K562 (cell line): ENCODE measurements around the gene FCRL3. TPM values are rescaled to one million over a fixed set of nuclear protein-coding genes. Genes with fewer than 3 reads are reported as not detected.

Experiments used
- ATAC-seq: fragments of 200-7000 bp; cut with Tn5 transposase; 3 replicates; pipeline ENCODE4 v1.9.1; 2020; ENCODE audit warnings: moderate library complexity
- BruUV-seq: library from RNA; stranded (reverse); fragments of 400-500 nt; replicated peaks from 2 replicates; lab custom pipeline; 2021; lab: Mats Ljungman, UMichigan
- CTCF ChIA-PET: fragments of 300-600 bp; formaldehyde crosslinking; extraction: SDS; loops from one replicate; lab custom pipeline; 2021; ENCODE audit warnings: low intra/inter-chr PET ratio; lab: Yijun Ruan, JAX
- POLR2A ChIA-PET: fragments of 300-600, 350-650 bp; sonication (Branson Sonifier 250); formaldehyde crosslinking; extraction: SDS; loops from one replicate; lab custom pipeline; 2021; ENCODE audit warnings: antibody characterized with exemption, inconsistent platforms; lab: Yijun Ruan, JAX
- DNase-seq, 4 experiments: peaks; one replicate each; pipeline versions ENCODE4 v3.0.0 to v3.0.0-alpha.2; 2011 to 2018; ENCODE audit warnings: low spot score in 3 of 4, mixed read lengths in 3 of 4; ENCODE audit errors: extremely low read depth in 1 of 4
- FAIRE-seq: peaks from 2 replicates; lab custom pipeline; 2011; peaks lifted over from hg19 to GRCh38; lab: Jason Lieb, UNC
- H2AFZ ChIP-seq: 2 replicates; pipeline ENCODE4 v1.6.0; 2011; ENCODE audit warnings: low read depth, low read length, control low read depth, inconsistent platforms
- H3K27ac ChIP-seq: fragments of 200-600 bp; 3 replicates; pipeline ENCODE4 v1.8.0; 2011; ENCODE audit warnings: low read depth, mild to moderate bottlenecking, control low read depth, inconsistent platforms, low read length, moderate library complexity, mixed read lengths; ENCODE audit errors: extremely low read depth
- H3K27me3 ChIP-seq, 2 experiments: fragments of 300-600 bp in 1 of 2; 2 replicates in 1 of 2; 3 replicates in 1 of 2; pipeline versions ENCODE4 v1.6.0 to v1.8.0; 2011; ENCODE audit warnings: inconsistent platforms in 2 of 2, low read length in 2 of 2, mild to moderate bottlenecking in 1 of 2, mixed read lengths in 1 of 2, moderate library complexity in 1 of 2; ENCODE audit not compliant: control insufficient read depth in 2 of 2, insufficient read depth in 2 of 2
- H3K36me3 ChIP-seq: fragments of 300-600 bp; 3 replicates; pipeline ENCODE4 v1.8.0; 2011; ENCODE audit warnings: mild to moderate bottlenecking, low read length, inconsistent platforms; ENCODE audit not compliant: control insufficient read depth, insufficient read depth
- H3K4me1 ChIP-seq, 2 experiments: fragments of 200-600 bp in 1 of 2; replicated peaks in 1 of 2; 2 replicates in 1 of 2; 3 replicates in 1 of 2; pipeline versions ENCODE4 v1.5.1 to v1.8.0; 2011; ENCODE audit warnings: inconsistent platforms in 2 of 2, low read length in 2 of 2, mild to moderate bottlenecking in 1 of 2, mixed read lengths in 1 of 2, moderate library complexity in 1 of 2; ENCODE audit not compliant: control insufficient read depth in 2 of 2, insufficient read depth in 2 of 2
- H3K4me2 ChIP-seq: 2 replicates; pipeline ENCODE4 v1.6.1; 2011; ENCODE audit warnings: low read length, control low read depth, inconsistent platforms, mixed read lengths; ENCODE audit not compliant: insufficient read depth
- H3K4me3 ChIP-seq: fragments of 200-600 bp; sonication (generic), shearing (Covaris generic); 2 replicates; pipeline ENCODE4 v1.5.1; 2016; ENCODE audit warnings: control low read depth, inconsistent platforms
- H3K79me2 ChIP-seq: fragments of 200-600 bp; 3 replicates; pipeline ENCODE4 v1.8.0; 2011; ENCODE audit warnings: low read length, inconsistent platforms; ENCODE audit not compliant: control insufficient read depth, insufficient read depth
- H3K9ac ChIP-seq, 2 experiments: 2 replicates each; pipeline versions ENCODE4 v1.6.0 to v1.6.1; 2011; ENCODE audit warnings: low read depth in 2 of 2, low read length in 2 of 2, control low read depth in 1 of 2, inconsistent platforms in 1 of 2, mild to moderate bottlenecking in 1 of 2, mixed read lengths in 1 of 2; ENCODE audit not compliant: insufficient read depth in 1 of 2
- H3K9me1 ChIP-seq: one replicate; pipeline ENCODE4 v1.6.0; 2011; ENCODE audit warnings: inconsistent platforms, mild to moderate bottlenecking, low read length, moderate library complexity; ENCODE audit not compliant: control insufficient read depth, insufficient read depth
- H3K9me3 ChIP-seq: replicated peaks from 2 replicates; pipeline ENCODE4 v1.5.1; 2011; ENCODE audit warnings: low read depth, low read length, inconsistent platforms; ENCODE audit not compliant: control insufficient read depth, insufficient read depth
- H4K20me1 ChIP-seq: replicated peaks from 2 replicates; pipeline ENCODE4 v1.6.1; 2011; ENCODE audit warnings: low read length, inconsistent platforms, mixed read lengths; ENCODE audit not compliant: control insufficient read depth, insufficient read depth
- EHMT2 ChIP-seq: fragments of 450-650 bp; IDR thresholded peaks from 2 replicates; pipeline ENCODE4 v1.6.1; 2018; ENCODE audit warnings: antibody characterized with exemption
- FOXA1 ChIP-seq: fragments of 450-650 bp; IDR thresholded peaks from 2 replicates; pipeline ENCODE4 v1.6.1; 2016; ENCODE audit warnings: mild to moderate bottlenecking, borderline replicate concordance
- FOXJ2 ChIP-seq: fragments of 200-800 bp; sonication (Bioruptor generic); IDR thresholded peaks from 2 replicates; pipeline ENCODE4 v1.6.1; 2016; ENCODE audit warnings: missing genetic modification characterization, missing compliant biosample characterization
- HDGF ChIP-seq: fragments of 450-650 bp; IDR thresholded peaks from 2 replicates; pipeline ENCODE4 v1.6.1; 2016
- MCM2 ChIP-seq: fragments of 450-650 bp; IDR thresholded peaks from 2 replicates; pipeline ENCODE4 v1.6.1; 2017; ENCODE audit warnings: low read depth, mild to moderate bottlenecking
- NEUROD1 ChIP-seq: fragments of 150-350 bp; IDR thresholded peaks from 2 replicates; pipeline ENCODE4 v1.6.1; 2014; ENCODE audit warnings: borderline replicate concordance, low read length, low read depth; ENCODE audit not compliant: partially characterized antibody
- NFIX ChIP-seq: fragments of 250-450 bp; sonication (Bioruptor Pico); IDR thresholded peaks from 2 replicates; pipeline ENCODE4 v1.4.0; 2020; ENCODE audit warnings: low read depth, mild to moderate bottlenecking, moderate library complexity
- SMARCA5 ChIP-seq: fragments of 450-650 bp; IDR thresholded peaks from 2 replicates; pipeline ENCODE4 v1.6.1; 2016
- ZKSCAN1 ChIP-seq: fragments of 150-350 bp; IDR thresholded peaks from 2 replicates; pipeline ENCODE4 v1.6.1; 2016; ENCODE audit warnings: low read depth, low read length
- ZNF57 ChIP-seq: fragments of 450-650 bp; formaldehyde crosslinking; IDR thresholded peaks from 2 replicates; pipeline ENCODE4 v1.4.0; 2020; ENCODE audit warnings: mild to moderate bottlenecking, moderate library complexity
- ZSCAN29 ChIP-seq: fragments of 450-650 bp; IDR thresholded peaks from 2 replicates; pipeline ENCODE4 v1.6.1; 2017
- WGBS: fragments of 100-300 bp; shearing (Covaris generic); methylation state at CpG from one replicate; pipeline ENCODE4 v1.1.6; 2016; ENCODE audit warnings: low coverage, mixed read lengths; ENCODE audit not compliant: insufficient coverage; ENCODE audit errors: missing lambda C conversion rate; 5-methylcytosine and 5-hydroxymethylcytosine counted together
- in situ Hi-C: fragments of 300-500 bp; cut with MboI; formaldehyde crosslinking; loops from 4 replicates; pipeline ENCODE4 v1.15.0; 2018; ENCODE audit warnings: inconsistent platforms, mixed read lengths
- intact Hi-C: fragments of 100-400 bp; cut with micrococcal nuclease; formaldehyde crosslinking; loops from 2 replicates; pipeline ENCODE4 v1.14.2; 2022
- polyA plus RNA-seq, 8 experiments: library from polyadenylated mRNA; depleted of rRNA in 4 of 8; stranded (reverse) in 5 of 8; unstranded in 3 of 8; fragments of >200 nt; fragmentation: Nextera tagmentation in 2 of 8; fragmentation: Illumina TruSeq in 1 of 8; extraction: Ambion mirVana in 2 of 8; extraction: Trizol in 1 of 8; gene quantifications; 2 replicates each; pipeline versions ENCODE4 v1.2.1 to v1.2.3, GENCODE V29; 2011 to 2014; ENCODE audit warnings: inconsistent platforms in 1 of 8, missing spikeins in 1 of 8
- total RNA-seq, 7 experiments: library from RNA; depleted of rRNA in 6 of 7; stranded (reverse); fragments of >200 nt in 6 of 7; fragmentation: Illumina TruSeq in 2 of 7; extraction: Trizol in 2 of 7; gene quantifications; 2 replicates each; pipeline versions ENCODE4 v1.2.1 to v1.2.3, GENCODE V29; 2011 to 2021; ENCODE audit warnings: low replicate concordance in 1 of 7
- TF ChIP-seq, protein P1 (sequence below): IDR thresholded peaks from 2 replicates; pipeline ENCODE4 v1.6.1; 2011; ENCODE audit warnings: borderline replicate concordance, low read depth, mild to moderate bottlenecking, moderate library complexity, low read length; ENCODE audit not compliant: insufficient read depth, poor library complexity, severe bottlenecking
- TF ChIP-seq, protein P2 (sequence below): fragments of 250-450 bp; sonication (Bioruptor Pico); IDR thresholded peaks from 2 replicates; pipeline ENCODE4 v1.4.0; 2020; ENCODE audit warnings: mild to moderate bottlenecking, moderate library complexity, borderline replicate concordance
- TF ChIP-seq, protein P3 (sequence below): fragments of 450-650 bp; formaldehyde crosslinking; IDR thresholded peaks from 2 replicates; pipeline ENCODE4 v1.4.0; 2022; ENCODE audit warnings: mild to moderate bottlenecking, moderate library complexity
- TF ChIP-seq, protein P4 (sequence below): IDR thresholded peaks from 2 replicates; pipeline ENCODE4 v1.6.1; 2016; ENCODE audit warnings: missing genetic modification characterization, missing compliant biosample characterization

The FCRL3 gene
- total and polyA plus RNA-seq, 9 of the 15 experiments (the other 6 are each of a cell fraction or from before 2014, with no cell fraction given): not detected

DNA sequence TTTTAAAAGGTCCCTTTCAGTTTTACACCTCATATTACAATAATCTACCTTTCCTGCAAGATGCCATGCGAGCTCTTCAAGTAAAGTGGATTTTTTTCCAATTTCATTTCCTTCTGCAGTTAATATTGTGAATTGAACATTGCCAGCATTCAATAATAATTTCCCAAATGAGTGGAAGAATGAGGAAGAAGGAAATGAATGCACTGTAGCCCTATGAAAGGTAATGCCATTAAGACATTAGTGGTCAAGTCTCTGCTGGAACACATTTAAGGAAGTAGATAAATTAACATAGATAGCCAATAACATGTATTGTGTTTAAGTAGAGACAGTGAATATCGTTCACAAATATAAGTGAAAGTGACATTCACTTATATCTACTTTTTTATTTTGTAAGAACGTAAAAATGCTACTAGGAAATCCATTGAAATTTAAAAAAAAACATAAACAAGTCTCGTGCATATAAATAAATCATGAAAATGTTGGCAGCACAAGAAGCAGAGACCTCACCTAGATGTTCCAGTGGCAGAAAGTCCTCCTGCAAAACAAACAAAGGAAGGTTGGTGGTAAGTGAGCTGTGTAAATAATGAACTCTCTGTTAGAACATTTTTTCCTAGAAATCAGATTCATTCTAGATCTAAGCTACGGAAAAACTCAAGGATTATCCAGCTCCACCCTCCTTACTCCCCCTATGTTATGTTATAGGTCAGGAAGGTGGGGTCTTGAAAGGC is 17.7 kb downstream of the FCRL3 start:
- no peak for FAIRE-seq
- WGBS: 0% methylated on average over 5 of the region's 5 CpGs
- Histone ChIP-seq H2AFZ (no peak overlapping the region), H3K9me1 (no peaks in the 10 kb centered on the region), H3K9ac (no peak overlapping the region), H3K4me1 (no peaks in the 10 kb centered on the region), H3K4me3 (no peak overlapping the region), H3K9me3 (no peaks in the 10 kb centered on the region), H3K27me3 (no peaks in the 10 kb centered on the region), H3K4me2 (no peak overlapping the region), H3K79me2 (no peaks in the 10 kb centered on the region), H3K27ac (no peak overlapping the region), H3K36me3 (no peaks in the 10 kb centered on the region), H4K20me1 (no peaks in the 10 kb centered on the region)
- in situ Hi-C loops: no loop called here
- ChIA-PET CTCF (no interaction called here), POLR2A (no interaction called here)
- BruUV-seq: no TSS peak
- no peak for DNase-seq
- ATAC-seq: no peak
- intact Hi-C loops: no loop called here
- no peak for TF ChIP-seq FOXJ2 (tag)
- TF ChIP-seq, protein P1, sequence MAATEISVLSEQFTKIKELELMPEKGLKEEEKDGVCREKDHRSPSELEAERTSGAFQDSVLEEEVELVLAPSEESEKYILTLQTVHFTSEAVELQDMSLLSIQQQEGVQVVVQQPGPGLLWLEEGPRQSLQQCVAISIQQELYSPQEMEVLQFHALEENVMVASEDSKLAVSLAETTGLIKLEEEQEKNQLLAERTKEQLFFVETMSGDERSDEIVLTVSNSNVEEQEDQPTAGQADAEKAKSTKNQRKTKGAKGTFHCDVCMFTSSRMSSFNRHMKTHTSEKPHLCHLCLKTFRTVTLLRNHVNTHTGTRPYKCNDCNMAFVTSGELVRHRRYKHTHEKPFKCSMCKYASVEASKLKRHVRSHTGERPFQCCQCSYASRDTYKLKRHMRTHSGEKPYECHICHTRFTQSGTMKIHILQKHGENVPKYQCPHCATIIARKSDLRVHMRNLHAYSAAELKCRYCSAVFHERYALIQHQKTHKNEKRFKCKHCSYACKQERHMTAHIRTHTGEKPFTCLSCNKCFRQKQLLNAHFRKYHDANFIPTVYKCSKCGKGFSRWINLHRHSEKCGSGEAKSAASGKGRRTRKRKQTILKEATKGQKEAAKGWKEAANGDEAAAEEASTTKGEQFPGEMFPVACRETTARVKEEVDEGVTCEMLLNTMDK: no peak
- no peak for TF ChIP-seq MCM2
- TF ChIP-seq ZKSCAN1: no peak
- no peak for TF ChIP-seq NEUROD1
- no peak for TF ChIP-seq EHMT2
- TF ChIP-seq ZSCAN29: no peak
- TF ChIP-seq HDGF: no peak
- TF ChIP-seq ZNF57 (CRISPR knock-in tag): no peak
- TF ChIP-seq, protein P2, sequence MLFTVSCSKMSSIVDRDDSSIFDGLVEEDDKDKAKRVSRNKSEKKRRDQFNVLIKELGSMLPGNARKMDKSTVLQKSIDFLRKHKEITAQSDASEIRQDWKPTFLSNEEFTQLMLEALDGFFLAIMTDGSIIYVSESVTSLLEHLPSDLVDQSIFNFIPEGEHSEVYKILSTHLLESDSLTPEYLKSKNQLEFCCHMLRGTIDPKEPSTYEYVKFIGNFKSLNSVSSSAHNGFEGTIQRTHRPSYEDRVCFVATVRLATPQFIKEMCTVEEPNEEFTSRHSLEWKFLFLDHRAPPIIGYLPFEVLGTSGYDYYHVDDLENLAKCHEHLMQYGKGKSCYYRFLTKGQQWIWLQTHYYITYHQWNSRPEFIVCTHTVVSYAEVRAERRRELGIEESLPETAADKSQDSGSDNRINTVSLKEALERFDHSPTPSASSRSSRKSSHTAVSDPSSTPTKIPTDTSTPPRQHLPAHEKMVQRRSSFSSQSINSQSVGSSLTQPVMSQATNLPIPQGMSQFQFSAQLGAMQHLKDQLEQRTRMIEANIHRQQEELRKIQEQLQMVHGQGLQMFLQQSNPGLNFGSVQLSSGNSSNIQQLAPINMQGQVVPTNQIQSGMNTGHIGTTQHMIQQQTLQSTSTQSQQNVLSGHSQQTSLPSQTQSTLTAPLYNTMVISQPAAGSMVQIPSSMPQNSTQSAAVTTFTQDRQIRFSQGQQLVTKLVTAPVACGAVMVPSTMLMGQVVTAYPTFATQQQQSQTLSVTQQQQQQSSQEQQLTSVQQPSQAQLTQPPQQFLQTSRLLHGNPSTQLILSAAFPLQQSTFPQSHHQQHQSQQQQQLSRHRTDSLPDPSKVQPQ (CRISPR knock-in tag): no peak
- TF ChIP-seq NFIX (CRISPR knock-in tag): no peak
- TF ChIP-seq, protein P3, sequence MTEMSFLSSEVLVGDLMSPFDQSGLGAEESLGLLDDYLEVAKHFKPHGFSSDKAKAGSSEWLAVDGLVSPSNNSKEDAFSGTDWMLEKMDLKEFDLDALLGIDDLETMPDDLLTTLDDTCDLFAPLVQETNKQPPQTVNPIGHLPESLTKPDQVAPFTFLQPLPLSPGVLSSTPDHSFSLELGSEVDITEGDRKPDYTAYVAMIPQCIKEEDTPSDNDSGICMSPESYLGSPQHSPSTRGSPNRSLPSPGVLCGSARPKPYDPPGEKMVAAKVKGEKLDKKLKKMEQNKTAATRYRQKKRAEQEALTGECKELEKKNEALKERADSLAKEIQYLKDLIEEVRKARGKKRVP (CRISPR knock-in tag): no peak
- no peak for TF ChIP-seq SMARCA5
- no peak for TF ChIP-seq FOXA1
- TF ChIP-seq, protein P4, sequence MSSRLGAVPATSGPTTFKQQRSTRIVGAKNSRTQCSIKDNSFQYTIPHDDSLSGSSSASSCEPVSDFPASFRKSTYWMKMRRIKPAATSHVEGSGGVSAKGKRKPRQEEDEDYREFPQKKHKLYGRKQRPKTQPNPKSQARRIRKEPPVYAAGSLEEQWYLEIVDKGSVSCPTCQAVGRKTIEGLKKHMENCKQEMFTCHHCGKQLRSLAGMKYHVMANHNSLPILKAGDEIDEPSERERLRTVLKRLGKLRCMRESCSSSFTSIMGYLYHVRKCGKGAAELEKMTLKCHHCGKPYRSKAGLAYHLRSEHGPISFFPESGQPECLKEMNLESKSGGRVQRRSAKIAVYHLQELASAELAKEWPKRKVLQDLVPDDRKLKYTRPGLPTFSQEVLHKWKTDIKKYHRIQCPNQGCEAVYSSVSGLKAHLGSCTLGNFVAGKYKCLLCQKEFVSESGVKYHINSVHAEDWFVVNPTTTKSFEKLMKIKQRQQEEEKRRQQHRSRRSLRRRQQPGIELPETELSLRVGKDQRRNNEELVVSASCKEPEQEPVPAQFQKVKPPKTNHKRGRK (tag): no peak
